Keratinocyte (primary cell): ENCODE measurements around the gene SLC8A1.

Source experiments
- EZH2 ChIP-seq: IDR thresholded peaks from one replicate; pipeline ENCODE4 v1.6.1; 2012; ENCODE audit warnings: inconsistent platforms, mild to moderate bottlenecking, low read length, moderate library complexity
- TF ChIP-seq, protein P1 (sequence below), 3 experiments: IDR thresholded peaks in 1 of 3; conservative IDR thresholded peaks in 1 of 3; optimal IDR thresholded peaks in 1 of 3; 2 replicates in 2 of 3; 3 replicates in 1 of 3; pipeline versions ENCODE3 to v1.5.1; 2011; ENCODE audit warnings: low read length in 3 of 3, mild to moderate bottlenecking in 3 of 3, moderate library complexity in 2 of 3, control low read depth in 1 of 3, inconsistent platforms in 1 of 3; ENCODE audit not compliant: insufficient read depth in 2 of 3; ENCODE audit errors: extremely low read depth in 1 of 3

DNA sequence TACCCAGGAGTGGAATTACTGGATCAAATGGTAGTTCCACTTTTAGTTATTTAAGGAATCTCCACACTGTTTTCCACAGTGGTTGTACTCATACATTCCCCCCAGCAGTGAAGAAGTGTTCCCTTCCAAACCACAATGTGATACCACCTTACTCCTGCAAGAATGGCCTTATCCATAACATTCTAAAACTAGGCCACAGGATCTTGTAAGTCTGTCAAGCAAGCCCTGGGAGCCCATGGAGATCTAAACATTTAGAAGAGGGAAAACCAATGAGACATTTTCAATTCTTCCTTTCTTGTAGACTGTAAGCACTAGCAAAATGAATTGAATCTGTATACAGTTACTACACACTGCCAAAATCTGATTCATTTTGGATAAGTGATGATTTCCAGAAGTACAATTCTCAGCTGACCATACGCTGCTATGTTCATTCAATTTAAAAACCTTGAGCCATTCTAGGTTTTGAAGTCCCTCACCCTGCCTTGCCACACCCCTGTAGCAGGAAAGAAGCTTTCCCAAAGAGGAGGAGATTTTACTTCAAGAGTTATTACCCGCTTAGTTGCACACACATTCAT lies 149.1 kb downstream of the SLC8A1 start:
- TF ChIP-seq EZH2 = no peak
- TF ChIP-seq, protein P1, sequence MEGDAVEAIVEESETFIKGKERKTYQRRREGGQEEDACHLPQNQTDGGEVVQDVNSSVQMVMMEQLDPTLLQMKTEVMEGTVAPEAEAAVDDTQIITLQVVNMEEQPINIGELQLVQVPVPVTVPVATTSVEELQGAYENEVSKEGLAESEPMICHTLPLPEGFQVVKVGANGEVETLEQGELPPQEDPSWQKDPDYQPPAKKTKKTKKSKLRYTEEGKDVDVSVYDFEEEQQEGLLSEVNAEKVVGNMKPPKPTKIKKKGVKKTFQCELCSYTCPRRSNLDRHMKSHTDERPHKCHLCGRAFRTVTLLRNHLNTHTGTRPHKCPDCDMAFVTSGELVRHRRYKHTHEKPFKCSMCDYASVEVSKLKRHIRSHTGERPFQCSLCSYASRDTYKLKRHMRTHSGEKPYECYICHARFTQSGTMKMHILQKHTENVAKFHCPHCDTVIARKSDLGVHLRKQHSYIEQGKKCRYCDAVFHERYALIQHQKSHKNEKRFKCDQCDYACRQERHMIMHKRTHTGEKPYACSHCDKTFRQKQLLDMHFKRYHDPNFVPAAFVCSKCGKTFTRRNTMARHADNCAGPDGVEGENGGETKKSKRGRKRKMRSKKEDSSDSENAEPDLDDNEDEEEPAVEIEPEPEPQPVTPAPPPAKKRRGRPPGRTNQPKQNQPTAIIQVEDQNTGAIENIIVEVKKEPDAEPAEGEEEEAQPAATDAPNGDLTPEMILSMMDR (optimal IDR thresholded peaks at IDR 0.05 in 1 of 3, IDR thresholded peaks at IDR 0.05 in 1 of 3, conservative IDR thresholded peaks at IDR 0.05 in 1 of 3; ENCODE audit: extremely low read depth in 1 of 3, insufficient read depth in 2 of 3, low read length in 3 of 3) = no peak
